Measurements from ENCODE around the gene TIMM8A. TPM values are rescaled to one million over a fixed set of nuclear protein-coding genes. Genes with fewer than 3 reads are reported as not detected.
A peak's percentile ranks its signal among the peaks of the same experiment; 100 is the strongest.
"Not testable (repeated sequence)": the region's sequence is repeated elsewhere in the genome, so short reads cannot be mapped to it uniquely, and the experiment has no call there.

Gene TIMM8A
- total RNA-seq, 1 donor from 2014 or later: 2.6 TPM

DNA sequence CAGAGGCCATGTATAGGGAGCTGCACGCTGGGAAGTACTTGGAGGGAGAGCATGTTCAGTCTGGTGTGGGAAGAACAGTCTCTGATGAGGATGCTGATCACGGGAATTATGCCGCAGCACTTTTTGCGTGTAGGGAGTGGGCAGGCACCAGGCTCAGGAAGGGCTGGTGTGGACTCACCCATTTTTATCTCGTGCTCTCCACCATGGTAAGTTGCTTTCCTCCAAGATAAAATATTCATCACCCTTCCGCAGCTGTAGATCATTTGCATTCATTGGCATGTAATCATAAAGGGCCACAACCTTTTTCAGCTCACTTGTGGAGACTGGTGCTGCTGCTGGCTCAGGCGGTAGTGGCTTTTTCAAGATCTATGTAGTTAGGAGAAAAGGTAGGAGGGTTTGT, 11.8 kb upstream of the TIMM8A start:
- no peak for DNase-seq (ENCODE audit: low read depth in 2 of 2)

DNA sequence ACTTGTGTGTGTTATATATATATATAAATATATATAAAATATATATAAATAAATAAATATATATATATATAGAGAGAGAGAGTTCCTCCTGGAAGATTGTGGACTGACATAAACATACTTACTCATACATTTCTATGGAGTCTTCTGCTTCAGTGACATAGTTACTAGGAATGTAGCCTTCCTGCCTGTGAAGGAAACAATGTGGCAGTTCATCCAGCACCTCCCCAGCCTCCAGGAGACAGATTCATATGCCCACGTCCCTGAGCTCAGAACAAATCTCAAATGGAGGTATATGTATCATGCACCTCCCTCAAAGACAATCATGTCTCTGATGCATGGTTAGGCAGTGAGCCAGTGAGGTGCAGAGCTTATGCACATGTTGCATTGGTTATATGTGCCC, 11.4 kb upstream of the TIMM8A start:
- DNase-seq (ENCODE audit: low read depth in 2 of 2): no peak

DNA sequence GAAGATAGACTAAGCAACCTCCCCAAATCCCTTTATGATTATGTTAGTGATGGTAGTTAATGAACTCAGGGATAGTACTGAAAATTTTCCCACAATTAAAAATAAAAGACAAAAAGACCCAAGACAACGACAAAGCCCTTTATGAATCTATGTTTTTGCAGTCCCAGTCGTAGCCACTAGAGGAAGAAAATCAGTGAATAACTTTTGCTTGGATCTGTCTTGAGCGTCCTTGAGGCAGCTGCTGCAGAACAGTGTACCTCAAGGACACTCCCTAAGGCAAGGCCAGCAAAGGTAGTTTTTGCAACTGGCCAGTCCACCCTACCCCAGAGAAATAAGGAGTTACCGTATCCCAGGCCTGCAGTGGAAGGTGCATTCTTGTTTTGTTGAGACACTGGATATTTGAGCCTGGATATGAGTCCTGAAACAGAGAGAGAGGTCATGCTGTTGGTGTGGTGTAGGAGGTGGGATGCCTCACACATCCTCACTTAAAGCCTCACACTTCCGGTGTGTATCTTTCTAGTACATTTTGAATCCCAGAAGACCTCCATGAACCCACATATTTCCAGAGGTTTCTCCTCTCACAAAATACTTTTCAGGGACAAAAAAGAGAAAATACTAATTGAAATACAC, 8.7 kb upstream of the TIMM8A start:
- peak in 1 of 2 donors; percentile 9 for DNase-seq (ENCODE audit: low read depth in 2 of 2)

DNA sequence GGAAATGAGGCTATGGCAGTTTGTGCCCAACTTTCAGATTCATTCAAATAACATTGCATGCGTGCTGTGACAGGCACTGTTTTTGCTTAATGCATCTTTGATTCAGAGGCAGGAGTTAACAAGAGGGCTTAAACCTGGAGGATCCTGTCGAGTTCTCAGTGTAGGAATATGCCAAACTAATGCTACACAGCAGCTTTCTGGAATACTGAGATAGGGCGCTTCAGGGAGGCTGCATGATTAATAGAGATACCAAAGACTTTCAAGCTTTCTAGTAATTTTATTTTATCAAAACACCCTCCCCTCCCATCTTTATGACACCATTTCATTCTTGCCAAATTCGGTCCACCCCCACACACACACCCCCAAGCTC, 636 bp upstream of the TIMM8A start:
- no peak for DNase-seq (ENCODE audit: low read depth in 2 of 2)

DNA sequence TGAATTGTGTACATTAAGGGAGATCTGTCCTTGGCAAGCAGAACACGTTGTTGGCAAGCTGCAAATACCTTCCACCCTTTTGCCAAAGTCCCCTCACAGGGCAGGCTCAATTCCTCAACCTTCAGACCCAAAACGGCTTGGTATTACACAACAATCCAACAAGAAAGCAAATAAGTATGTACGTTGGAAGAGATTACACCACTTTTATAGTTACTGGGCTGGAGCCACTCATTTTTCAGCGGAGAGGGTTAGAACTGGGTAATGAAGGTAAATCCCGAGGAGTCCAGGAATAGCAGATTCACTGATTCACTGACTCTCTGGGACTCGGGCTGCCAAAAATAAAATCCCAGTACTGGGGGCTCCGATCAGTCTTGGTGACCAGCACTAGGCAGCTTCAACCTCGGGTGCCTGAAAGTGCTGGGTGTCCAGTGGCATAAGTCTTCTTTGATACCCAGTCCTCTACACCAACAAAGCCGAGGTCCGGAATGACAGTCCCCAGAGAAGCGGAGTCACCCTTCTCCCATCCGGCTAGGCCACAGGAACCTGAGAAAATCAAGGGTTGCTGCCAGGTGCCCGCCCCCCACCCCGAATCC, 587 bp downstream of the TIMM8A start:
- DNase-seq (ENCODE audit: low read depth in 2 of 2): peak; percentile 7 to 8

DNA sequence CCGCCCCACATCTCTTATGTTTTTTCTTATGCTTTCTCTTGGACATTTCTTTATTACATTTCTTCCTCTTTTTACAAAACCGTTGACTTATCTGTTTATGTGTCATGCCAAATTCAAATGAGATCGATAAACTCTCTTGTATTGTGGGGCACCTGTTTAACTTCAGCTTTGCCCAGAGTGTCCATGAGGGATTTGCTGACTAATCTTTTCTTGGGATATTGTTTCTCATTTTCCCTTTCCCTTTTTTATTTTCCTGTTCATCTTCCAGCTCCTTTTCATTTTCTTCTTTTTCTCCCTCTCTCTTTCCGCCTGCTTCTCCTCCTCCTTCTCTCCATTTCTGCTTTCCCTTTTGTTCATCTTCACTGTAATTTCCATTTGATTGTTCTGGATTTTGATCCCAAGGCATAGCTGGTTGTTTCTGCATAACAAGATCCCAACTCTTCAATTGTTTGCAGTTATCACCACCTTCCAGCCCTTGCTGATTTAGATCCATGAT, 10.7 kb downstream of the TIMM8A start:
- no peak for DNase-seq (ENCODE audit: low read depth in 2 of 2)

DNA sequence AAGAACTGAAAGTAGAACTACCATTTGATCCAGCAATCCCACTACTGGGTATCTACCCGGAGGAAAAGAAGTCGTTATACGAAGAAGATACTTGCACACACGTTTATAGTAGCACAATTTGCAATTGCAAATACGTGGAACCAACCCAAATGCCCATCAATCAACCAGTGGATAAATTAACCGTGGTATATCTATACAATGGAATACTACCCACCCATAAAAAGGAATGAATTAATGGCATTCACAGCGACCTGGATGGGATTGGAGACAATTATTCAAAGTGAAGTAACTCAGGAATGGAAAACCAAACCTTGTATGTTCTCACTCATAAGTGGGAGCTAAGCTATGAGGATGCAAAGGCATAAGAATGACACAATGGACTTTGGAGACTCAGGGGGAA, 14.2 kb downstream of the TIMM8A start:
- DNase-seq (ENCODE audit: low read depth in 2 of 2): not testable (repeated sequence)

DNA sequence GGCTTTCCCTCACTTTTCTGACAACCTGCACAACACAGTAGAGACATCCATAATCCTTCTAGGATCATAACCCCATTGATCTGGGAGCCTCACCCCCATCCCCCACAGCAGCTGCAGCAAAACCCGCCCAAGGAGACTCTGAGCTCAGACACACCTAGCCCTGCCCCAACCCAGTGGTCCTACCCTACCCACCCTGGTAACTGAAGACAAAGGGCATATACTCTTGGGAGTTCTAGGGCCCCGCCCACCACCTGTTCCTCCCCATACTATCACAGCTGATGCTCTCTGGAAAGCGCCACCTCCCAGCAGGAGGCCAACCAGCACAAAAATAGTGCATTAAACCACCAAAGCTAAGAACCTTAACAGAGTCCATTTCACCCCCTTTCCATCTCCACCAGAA, 21.9 kb downstream of the TIMM8A start:
- not testable (repeated sequence) for DNase-seq (ENCODE audit: low read depth in 2 of 2)

DNA sequence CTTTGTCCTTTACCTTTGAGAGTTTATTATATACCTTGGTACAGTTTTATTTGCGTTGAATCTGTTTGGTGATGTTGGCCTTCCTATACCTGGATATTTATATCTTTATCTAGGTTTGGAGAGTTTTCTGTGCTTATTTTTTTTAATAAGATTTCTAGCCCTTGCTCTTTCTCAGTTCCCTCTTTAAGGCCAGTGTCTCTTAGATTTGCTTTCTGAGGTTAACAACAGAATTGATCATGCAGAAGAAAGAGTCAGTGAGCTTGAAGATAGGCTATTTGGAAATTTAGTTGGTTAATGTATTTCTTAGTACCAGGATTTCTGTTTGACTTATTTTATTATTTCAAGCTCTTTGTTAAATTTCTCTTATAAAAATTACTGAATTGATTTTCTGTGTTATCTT, 44.8 kb downstream of the TIMM8A start:
- DNase-seq (ENCODE audit: low read depth in 2 of 2): no peak

Other genes with a start within 250 kb of the TIMM8A start
- gene DRP2, start 129.0 kb downstream of the TIMM8A start, total RNA-seq: 0.22 TPM in 1 of 2 replicates, not detected in the other
- gene TAF7L, start 57.4 kb downstream of the TIMM8A start, total RNA-seq: under 0.01 TPM in 1 of 2 replicates, not detected in the other
- not detected in 2 replicates for gene BTK, start 37.4 kb upstream of the TIMM8A start, total RNA-seq
- gene RPL36A, start 42.3 kb upstream of the TIMM8A start, total RNA-seq: 208 and 241 TPM in 2 replicates
- gene GLA, start 59.2 kb upstream of the TIMM8A start, total RNA-seq: 16.9 and 19.2 TPM in 2 replicates
- gene HNRNPH2, start 59.5 kb upstream of the TIMM8A start, total RNA-seq: 65.4 and 70.6 TPM in 2 replicates
- gene ARMCX4, start 136.7 kb upstream of the TIMM8A start, total RNA-seq: 2.6 and 4.2 TPM in 2 replicates
- gene ARMCX1, start 201.8 kb upstream of the TIMM8A start, total RNA-seq: 39.7 and 55.2 TPM in 2 replicates

Measured in lung microvascular endothelial cell (primary cell).